Iris pigment epithelial cell (primary cell): ENCODE results near the gene FAM114A1.
A peak's percentile ranks its signal among the peaks of the same experiment; 100 is the strongest.
"Not testable (repeated sequence)": the region's sequence is repeated elsewhere in the genome, so short reads cannot be mapped to it uniquely, and the experiment has no call there.

Experiments used
- DNase-seq: peaks from one replicate; pipeline ENCODE4 v3.0.0-alpha.2; 2011; ENCODE audit warnings: low read depth

The FAM114A1 gene

GRCh38 chr4:38935391-38936073 lies 67.9 kb downstream of the FAM114A1 start:
- DNase-seq: no peak

GRCh38 chr4:38939165-38939564 lies 71.6 kb downstream of the FAM114A1 start:
- DNase-seq: no peak

- no peak for DNase-seq
These were observed 72.9 kb downstream of the FAM114A1 start for GRCh38 chr4:38940476-38940875.

- peak; percentile 52 for DNase-seq
These were observed 74.3 kb downstream of the FAM114A1 start for GRCh38 chr4:38941906-38942305.

- no peak for DNase-seq
These were observed 75.7 kb downstream of the FAM114A1 start for GRCh38 chr4:38943343-38943742.

- DNase-seq: no peak
These were observed 76.8 kb downstream of the FAM114A1 start for GRCh38 chr4:38944440-38944839.

GRCh38 chr4:38946919-38947318 lies 79.3 kb downstream of the FAM114A1 start:
- DNase-seq: no peak

GRCh38 chr4:38948551-38948950 lies 80.9 kb downstream of the FAM114A1 start:
- DNase-seq: peak; percentile 93

- peak; percentile 81 for DNase-seq
These were observed 81.9 kb downstream of the FAM114A1 start for GRCh38 chr4:38949411-38950051.

- no peak for DNase-seq
These were observed 82.6 kb downstream of the FAM114A1 start for GRCh38 chr4:38950159-38950558.

- peak; percentile 37 for DNase-seq
These were observed 83.1 kb downstream of the FAM114A1 start for GRCh38 chr4:38950734-38951133.

- DNase-seq: no peak
These were observed 84.0 kb downstream of the FAM114A1 start for GRCh38 chr4:38951598-38951997.

GRCh38 chr4:38952017-38952416 lies 84.4 kb downstream of the FAM114A1 start:
- DNase-seq: no peak

GRCh38 chr4:38954727-38955126 lies 87.1 kb downstream of the FAM114A1 start:
- no peak for DNase-seq

- no peak for DNase-seq
These were observed 88.4 kb downstream of the FAM114A1 start for GRCh38 chr4:38955957-38956356.

- DNase-seq: no peak
These were observed 89.7 kb downstream of the FAM114A1 start for GRCh38 chr4:38957261-38957815.

- peak; percentile 34 for DNase-seq
These were observed 90.3 kb downstream of the FAM114A1 start for GRCh38 chr4:38957893-38958292.

- DNase-seq: peak; percentile 31
These were observed 91.0 kb downstream of the FAM114A1 start for GRCh38 chr4:38958453-38959190.

GRCh38 chr4:38959248-38959647 lies 91.6 kb downstream of the FAM114A1 start:
- not testable (repeated sequence) for DNase-seq

- no peak for DNase-seq
These were observed 97.6 kb downstream of the FAM114A1 start for GRCh38 chr4:38964942-38965775.

GRCh38 chr4:38965866-38966265 lies 98.3 kb downstream of the FAM114A1 start:
- no peak for DNase-seq
